Stomach smooth muscle (tissue), 2 donors: ENCODE data around the gene MRE11.
"Not testable (repeated sequence)": the region's sequence is repeated elsewhere in the genome, so short reads cannot be mapped to it uniquely, and the experiment has no call there.

Experiments used
- H3K27ac ChIP-seq: one replicate; pipeline ENCODE4 v1.7.0; 2013; ENCODE audit warnings: mild to moderate bottlenecking, low read length, inconsistent platforms
- H3K27me3 ChIP-seq, 2 donors: one replicate each; pipeline ENCODE4 v1.7.0; 2013; ENCODE audit warnings: low read length in 2 of 2; ENCODE audit not compliant: insufficient read depth in 2 of 2, control insufficient read depth in 1 of 2
- H3K36me3 ChIP-seq, 2 donors: one replicate each; pipeline ENCODE4 v1.7.0; 2013; ENCODE audit warnings: low read length in 2 of 2; ENCODE audit not compliant: control insufficient read depth in 2 of 2, insufficient read depth in 2 of 2
- H3K4me1 ChIP-seq: one replicate; pipeline ENCODE4 v1.7.0; 2013; ENCODE audit warnings: low read length; ENCODE audit not compliant: control insufficient read depth, insufficient read depth
- H3K4me3 ChIP-seq, 2 donors: one replicate each; pipeline ENCODE4 v1.7.0; 2013; ENCODE audit warnings: low read length in 2 of 2
- H3K9ac ChIP-seq, 2 donors: one replicate each; pipeline ENCODE4 v1.7.0; 2013; ENCODE audit warnings: low read length in 2 of 2, mild to moderate bottlenecking in 1 of 2
- H3K9me3 ChIP-seq, 2 donors: one replicate each; pipeline ENCODE4 v1.7.0; 2013; ENCODE audit warnings: low read length in 2 of 2; ENCODE audit not compliant: control insufficient read depth in 2 of 2
- donor health status: healthy.
- donor health status: Pancreatic carcinoma.

The MRE11 gene

DNA sequence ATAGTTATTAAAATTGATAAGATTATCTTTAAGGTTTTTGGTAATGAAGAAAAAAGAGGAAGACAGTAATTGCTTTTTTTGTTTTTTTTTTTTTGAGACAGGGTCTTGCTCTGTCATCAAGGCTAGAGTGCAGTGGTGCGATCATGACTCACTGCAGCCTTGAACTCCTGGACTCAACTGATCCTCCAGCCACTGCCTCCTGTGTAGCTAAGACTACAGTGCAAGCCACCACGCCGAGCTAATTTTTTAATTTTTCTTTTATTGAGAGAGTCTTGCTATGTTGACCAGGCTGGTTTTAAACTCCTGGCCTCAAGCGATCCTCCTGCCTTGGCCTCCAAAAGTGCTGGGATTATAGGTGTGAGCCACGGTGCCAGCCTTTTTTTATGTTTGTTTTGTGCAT is 12.9 kb upstream of the MRE11 start:
- not testable (repeated sequence) for H3K27ac ChIP-seq, H3K9me3 ChIP-seq, H3K4me3 ChIP-seq, H3K36me3 ChIP-seq, H3K4me1 ChIP-seq, H3K9ac ChIP-seq, H3K27me3 ChIP-seq

- Histone ChIP-seq H3K9ac (no peak overlapping the region), H3K27me3 (no peaks in the 10 kb centered on the region), H3K36me3 (peaks cover 3 to 4% of the 10 kb centered on the region in 2 donors), H3K4me1 (no peaks in the 10 kb centered on the region), H3K9me3 (no peaks in the 10 kb centered on the region), H3K27ac (no peak overlapping the region), H3K4me3 (no peak overlapping the region)
These were observed 11.1 kb upstream of the MRE11 start for GRCh38 chr11:94504689-94505293.

DNA sequence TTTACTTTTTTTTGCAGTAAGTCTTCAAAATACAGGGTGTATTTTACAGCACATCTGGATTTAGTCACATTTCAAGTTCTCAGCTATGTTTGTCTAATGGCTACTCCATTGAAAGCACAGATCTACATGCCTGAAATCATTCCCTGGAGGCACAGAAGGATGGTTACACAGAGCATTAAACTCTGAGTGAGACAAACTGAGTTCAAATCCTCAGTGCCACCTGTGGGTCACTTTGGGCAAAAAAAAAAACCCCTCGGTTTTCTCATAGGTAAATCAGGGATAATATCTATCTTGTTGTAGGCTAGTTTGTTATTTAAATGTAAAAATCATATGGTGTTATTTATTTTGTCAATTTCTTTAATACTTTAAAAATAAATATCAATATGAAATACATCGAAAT is 7.9 kb upstream of the MRE11 start:
- H3K27ac ChIP-seq: no peak overlapping the region
- H3K4me1 ChIP-seq: no peaks in the 10 kb centered on the region
- H3K36me3 ChIP-seq: peaks cover 15 to 21% of the 10 kb centered on the region in 2 donors
- H3K9me3 ChIP-seq: no peaks in the 10 kb centered on the region
- H3K27me3 ChIP-seq: no peaks in the 10 kb centered on the region
- no peak overlapping the region for H3K9ac ChIP-seq
- H3K4me3 ChIP-seq: no peak overlapping the region

- no peaks in the 10 kb centered on the region for H3K4me1 ChIP-seq
- no peaks in the 10 kb centered on the region for H3K27me3 ChIP-seq
- H3K9me3 ChIP-seq: no peaks in the 10 kb centered on the region
- no peak overlapping the region for H3K27ac ChIP-seq
- peaks cover 15 to 21% of the 10 kb centered on the region in 2 donors for H3K36me3 ChIP-seq
- H3K9ac ChIP-seq: no peak overlapping the region
- no peak overlapping the region for H3K4me3 ChIP-seq
These were observed 6.5 kb upstream of the MRE11 start for GRCh38 chr11:94500181-94500580.

GRCh38 chr11:94494126-94494680 is 559 bp upstream of the MRE11 start:
- peak overlapping the region; percentile 94 to 98 for H3K4me3 ChIP-seq
- H3K27me3 ChIP-seq: no peaks in the 10 kb centered on the region
- no peaks in the 10 kb centered on the region for H3K9me3 ChIP-seq
- peak overlapping the region; percentile 60 for H3K27ac ChIP-seq
- no peaks in the 10 kb centered on the region for H3K4me1 ChIP-seq
- H3K36me3 ChIP-seq: peaks cover 17 to 20% of the 10 kb centered on the region in 2 donors
- peak overlapping the region; percentile 94 to 98 for H3K9ac ChIP-seq

DNA sequence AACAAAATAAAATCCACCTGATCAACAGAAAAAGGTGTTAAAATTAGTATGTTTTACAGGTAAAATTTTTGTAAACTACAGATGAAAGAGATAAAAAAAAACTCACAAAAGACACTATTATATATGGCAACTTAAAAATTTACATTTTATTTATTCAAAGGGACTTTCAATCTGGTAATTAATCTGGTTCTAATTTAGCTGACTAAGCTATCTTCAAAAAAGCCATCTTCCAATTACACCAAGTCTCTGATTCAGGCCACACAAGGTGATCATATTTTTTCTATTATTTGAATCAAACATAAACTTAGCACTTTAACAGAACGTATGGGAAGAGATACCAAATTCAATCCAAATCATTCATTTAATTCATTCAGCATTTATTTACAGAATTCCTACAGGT is 7.6 kb downstream of the MRE11 start:
- H3K9ac ChIP-seq: no peak overlapping the region
- no peaks in the 10 kb centered on the region for H3K4me1 ChIP-seq
- no peaks in the 10 kb centered on the region for H3K27me3 ChIP-seq
- no peak overlapping the region for H3K4me3 ChIP-seq
- peaks cover 12 to 17% of the 10 kb centered on the region in 2 donors for H3K36me3 ChIP-seq
- H3K27ac ChIP-seq: no peak overlapping the region
- no peaks in the 10 kb centered on the region for H3K9me3 ChIP-seq

DNA sequence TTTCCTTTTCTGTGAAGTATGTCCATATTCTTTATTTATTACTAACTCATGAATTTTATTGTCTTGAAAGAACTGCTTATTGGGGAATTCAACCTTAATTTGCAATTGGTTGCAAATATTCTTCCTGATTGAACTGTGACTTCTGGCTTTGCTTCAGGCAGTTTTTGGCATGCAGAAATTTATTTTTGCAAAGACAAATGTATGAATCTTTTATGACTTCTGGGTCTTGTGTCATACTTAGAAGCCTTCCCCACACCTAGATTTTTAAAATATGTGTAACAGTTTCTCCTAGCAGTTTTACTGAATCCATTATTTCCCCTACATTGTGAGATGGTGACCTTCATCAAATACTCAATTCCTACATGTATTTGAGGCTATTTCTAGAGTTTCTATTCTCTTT is 12.3 kb downstream of the MRE11 start:
- no peak overlapping the region for H3K27ac ChIP-seq
- peaks cover 3 to 9% of the 10 kb centered on the region in 2 donors for H3K36me3 ChIP-seq
- no peaks in the 10 kb centered on the region for H3K27me3 ChIP-seq
- no peaks in the 10 kb centered on the region for H3K4me1 ChIP-seq
- H3K9me3 ChIP-seq: no peaks in the 10 kb centered on the region
- no peak overlapping the region for H3K9ac ChIP-seq
- H3K4me3 ChIP-seq: no peak overlapping the region

GRCh38 chr11:94477624-94478023 is 16.0 kb downstream of the MRE11 start:
- peaks cover 0 to 14% of the 10 kb centered on the region in 2 donors for H3K36me3 ChIP-seq
- no peaks in the 10 kb centered on the region for H3K27me3 ChIP-seq
- H3K4me3 ChIP-seq: no peak overlapping the region
- no peak overlapping the region for H3K27ac ChIP-seq
- no peaks in the 10 kb centered on the region for H3K4me1 ChIP-seq
- no peaks in the 10 kb centered on the region for H3K9me3 ChIP-seq
- no peak overlapping the region for H3K9ac ChIP-seq

GRCh38 chr11:94472916-94473799 is 20.5 kb downstream of the MRE11 start:
- Histone ChIP-seq H3K27me3 (no peaks in the 10 kb centered on the region), H3K4me3 (no peak overlapping the region), H3K36me3 (peaks cover 0 to 13% of the 10 kb centered on the region in 2 donors), H3K27ac (no peak overlapping the region), H3K4me1 (no peaks in the 10 kb centered on the region), H3K9ac (no peak overlapping the region), H3K9me3 (no peaks in the 10 kb centered on the region)

- Histone ChIP-seq H3K27ac (no peak overlapping the region), H3K4me3 (no peak overlapping the region), H3K4me1 (no peaks in the 10 kb centered on the region), H3K27me3 (no peaks in the 10 kb centered on the region), H3K36me3 (peaks cover 5 to 22% of the 10 kb centered on the region in 2 donors), H3K9me3 (no peaks in the 10 kb centered on the region), H3K9ac (no peak overlapping the region)
These were observed 24.2 kb downstream of the MRE11 start for GRCh38 chr11:94469416-94469815.

GRCh38 chr11:94459576-94459975 is 34.1 kb downstream of the MRE11 start:
- H3K36me3 ChIP-seq: peaks cover 9 to 15% of the 10 kb centered on the region in 2 donors

More at GRCh38 chr11:94459576-94459975, 34.1 kb downstream of the MRE11 start:
- Histone ChIP-seq H3K4me3 (no peak overlapping the region), H3K9me3 (no peaks in the 10 kb centered on the region), H3K4me1 (no peaks in the 10 kb centered on the region), H3K9ac (no peak overlapping the region), H3K27ac (no peak overlapping the region), H3K27me3 (no peaks in the 10 kb centered on the region)
